Measurements from ENCODE around the gene ARHGAP27.

DNA sequence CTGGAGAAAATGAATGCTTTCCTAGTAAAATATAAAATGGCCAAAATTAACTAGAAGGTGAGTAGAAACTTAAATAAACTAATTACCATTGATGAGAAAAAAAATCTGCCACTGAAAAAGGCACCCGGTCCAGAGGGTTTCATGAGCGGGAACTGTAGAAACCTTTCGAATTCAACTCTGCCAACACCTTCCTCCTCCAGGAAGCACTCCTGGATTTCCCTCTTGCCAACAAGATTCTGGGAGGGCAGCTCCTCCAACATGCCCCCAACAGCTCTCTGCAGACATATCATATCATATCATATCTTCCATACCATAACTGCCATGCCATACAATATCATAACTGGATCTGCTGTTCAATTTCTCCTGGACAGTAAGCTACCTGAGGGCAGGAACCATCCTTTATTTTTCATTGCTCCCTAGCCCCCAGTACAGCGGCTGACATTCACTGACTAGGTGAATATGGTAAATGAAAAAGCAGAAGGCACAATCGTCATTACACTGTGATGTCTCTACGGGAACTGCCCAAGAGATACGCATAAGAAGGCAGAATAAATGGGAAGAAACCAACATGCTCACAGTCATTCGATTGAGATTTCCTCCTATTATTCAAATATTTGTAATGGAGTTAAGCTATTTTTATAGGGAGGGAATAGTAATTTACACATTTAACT lies 9.2 kb downstream of the ARHGAP27 start:
- TF ChIP-seq, protein P1, sequence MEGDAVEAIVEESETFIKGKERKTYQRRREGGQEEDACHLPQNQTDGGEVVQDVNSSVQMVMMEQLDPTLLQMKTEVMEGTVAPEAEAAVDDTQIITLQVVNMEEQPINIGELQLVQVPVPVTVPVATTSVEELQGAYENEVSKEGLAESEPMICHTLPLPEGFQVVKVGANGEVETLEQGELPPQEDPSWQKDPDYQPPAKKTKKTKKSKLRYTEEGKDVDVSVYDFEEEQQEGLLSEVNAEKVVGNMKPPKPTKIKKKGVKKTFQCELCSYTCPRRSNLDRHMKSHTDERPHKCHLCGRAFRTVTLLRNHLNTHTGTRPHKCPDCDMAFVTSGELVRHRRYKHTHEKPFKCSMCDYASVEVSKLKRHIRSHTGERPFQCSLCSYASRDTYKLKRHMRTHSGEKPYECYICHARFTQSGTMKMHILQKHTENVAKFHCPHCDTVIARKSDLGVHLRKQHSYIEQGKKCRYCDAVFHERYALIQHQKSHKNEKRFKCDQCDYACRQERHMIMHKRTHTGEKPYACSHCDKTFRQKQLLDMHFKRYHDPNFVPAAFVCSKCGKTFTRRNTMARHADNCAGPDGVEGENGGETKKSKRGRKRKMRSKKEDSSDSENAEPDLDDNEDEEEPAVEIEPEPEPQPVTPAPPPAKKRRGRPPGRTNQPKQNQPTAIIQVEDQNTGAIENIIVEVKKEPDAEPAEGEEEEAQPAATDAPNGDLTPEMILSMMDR (conservative IDR thresholded peaks at IDR 0.05 in 1 of 2, IDR thresholded peaks at IDR 0.05 in 1 of 2; ENCODE audit: low read depth in 1 of 2, low read length in 2 of 2), result no peak
- TF ChIP-seq EZH2 (IDR thresholded peaks at IDR 0.05; ENCODE audit: low read length, missing control alignments), result no peak
